ENCODE data around the gene BMPR1A. TPM values are rescaled to one million over a fixed set of nuclear protein-coding genes. Genes with fewer than 3 reads are reported as not detected.
"Not testable (repeated sequence)": the region's sequence is repeated elsewhere in the genome, so short reads cannot be mapped to it uniquely, and the experiment has no call there.

The BMPR1A gene
- polyA plus RNA-seq, 1 experiment: 21.4 TPM

GRCh38 chr10:86938260-86938659 is 181.8 kb downstream of the BMPR1A start:
- DNase-seq (ENCODE audit: low read depth): no peak
- ChIA-PET POLR2A (no interaction called here), CTCF (interaction anchor here (0.6 to 15.4 kb wide), 14 partner anchors 9 to 486 kb away, joined by 3 to 346 read pairs (median 5); partner anchors contain the start of genes ADIRF, MMRN2 and SNCG)
- Histone ChIP-seq H3K4me3 (ENCODE audit: low read depth, low read length) (no peak overlapping the region), H3K36me3 (ENCODE audit: control insufficient read depth, insufficient read depth, low read length) (no peaks in the 10 kb centered on the region), H3K27me3 (ENCODE audit: control insufficient read depth, insufficient read depth, low read length) (no peaks in the 10 kb centered on the region)
- TF ChIP-seq, protein P1, sequence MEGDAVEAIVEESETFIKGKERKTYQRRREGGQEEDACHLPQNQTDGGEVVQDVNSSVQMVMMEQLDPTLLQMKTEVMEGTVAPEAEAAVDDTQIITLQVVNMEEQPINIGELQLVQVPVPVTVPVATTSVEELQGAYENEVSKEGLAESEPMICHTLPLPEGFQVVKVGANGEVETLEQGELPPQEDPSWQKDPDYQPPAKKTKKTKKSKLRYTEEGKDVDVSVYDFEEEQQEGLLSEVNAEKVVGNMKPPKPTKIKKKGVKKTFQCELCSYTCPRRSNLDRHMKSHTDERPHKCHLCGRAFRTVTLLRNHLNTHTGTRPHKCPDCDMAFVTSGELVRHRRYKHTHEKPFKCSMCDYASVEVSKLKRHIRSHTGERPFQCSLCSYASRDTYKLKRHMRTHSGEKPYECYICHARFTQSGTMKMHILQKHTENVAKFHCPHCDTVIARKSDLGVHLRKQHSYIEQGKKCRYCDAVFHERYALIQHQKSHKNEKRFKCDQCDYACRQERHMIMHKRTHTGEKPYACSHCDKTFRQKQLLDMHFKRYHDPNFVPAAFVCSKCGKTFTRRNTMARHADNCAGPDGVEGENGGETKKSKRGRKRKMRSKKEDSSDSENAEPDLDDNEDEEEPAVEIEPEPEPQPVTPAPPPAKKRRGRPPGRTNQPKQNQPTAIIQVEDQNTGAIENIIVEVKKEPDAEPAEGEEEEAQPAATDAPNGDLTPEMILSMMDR (IDR thresholded peaks at IDR 0.05; ENCODE audit: insufficient read depth, low read depth, low read length): no peak

DNA sequence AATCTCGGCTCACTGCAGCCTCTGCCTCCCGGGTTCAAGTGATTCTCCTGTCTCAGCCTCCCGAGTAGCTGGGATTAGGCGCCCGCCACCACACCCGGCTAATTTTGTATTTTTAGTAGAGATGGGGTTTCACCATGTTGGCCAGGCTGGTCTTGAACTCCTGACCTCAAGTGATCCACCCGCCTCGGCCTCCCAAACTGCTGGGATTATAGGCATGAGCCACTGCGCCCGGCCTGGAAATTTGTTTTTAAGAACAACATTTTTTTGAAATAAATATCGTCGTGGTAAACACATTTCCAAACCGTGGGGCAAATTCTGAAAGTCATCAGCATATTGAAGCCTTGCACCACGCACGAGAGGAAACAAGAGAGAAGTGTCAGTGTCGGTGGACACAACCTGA is 183.7 kb downstream of the BMPR1A start:
- POLR2A ChIA-PET: interaction anchor here (0.6 kb wide), 1 partner anchor 1291 kb away, joined by 7 read pairs; no protein-coding TSS in a partner anchor
- CTCF ChIA-PET: interaction anchor here (0.6 to 15.4 kb wide), 12 partner anchors 8 to 342 kb away, joined by 3 to 346 read pairs (median 4); partner anchors contain the start of genes ADIRF, MMRN2 and SNCG
- DNase-seq (ENCODE audit: low read depth); H3K4me3 ChIP-seq (ENCODE audit: low read depth, low read length); H3K27me3 ChIP-seq (ENCODE audit: control insufficient read depth, insufficient read depth, low read length); H3K36me3 ChIP-seq (ENCODE audit: control insufficient read depth, insufficient read depth, low read length): not testable (repeated sequence)

DNA sequence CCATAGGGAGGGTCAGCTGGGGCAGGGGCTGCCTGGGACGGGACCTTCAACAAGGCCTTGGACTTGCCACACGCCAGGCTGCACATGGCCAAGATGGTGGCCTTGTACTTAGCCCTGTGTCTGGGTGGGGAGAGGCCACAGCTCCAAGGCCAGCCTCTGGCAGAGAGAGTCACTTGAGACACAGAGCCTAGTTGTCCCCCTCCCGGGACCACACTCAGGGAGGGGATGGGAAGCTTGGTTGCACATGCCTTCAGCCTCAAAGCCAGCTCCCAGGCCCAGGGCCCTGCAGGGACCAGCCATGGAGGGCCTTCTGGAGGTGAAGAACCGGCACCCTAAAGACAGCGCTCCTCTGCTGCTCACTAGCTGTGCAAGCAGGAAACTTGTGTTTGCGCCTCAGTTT is 184.3 kb downstream of the BMPR1A start:
- CTCF ChIA-PET: interaction anchor here (3.2 to 15.4 kb wide), 2 partner anchors 10 to 21 kb away, joined by 14 to 346 read pairs; partner anchors contain the start of genes ADIRF, MMRN2 and SNCG
- no peaks in the 10 kb centered on the region for H3K36me3 ChIP-seq (ENCODE audit: control insufficient read depth, insufficient read depth, low read length)
- H3K27me3 ChIP-seq (ENCODE audit: control insufficient read depth, insufficient read depth, low read length): no peaks in the 10 kb centered on the region
- DNase-seq (ENCODE audit: low read depth): no peak
- POLR2A ChIA-PET: no interaction called here
- H3K4me3 ChIP-seq (ENCODE audit: low read depth, low read length): no peak overlapping the region
- TF ChIP-seq, protein P1 (IDR thresholded peaks at IDR 0.05; ENCODE audit: insufficient read depth, low read depth, low read length): no peak

GRCh38 chr10:86941426-86941825 is 185.0 kb downstream of the BMPR1A start:
- TF ChIP-seq, protein P1 (IDR thresholded peaks at IDR 0.05; ENCODE audit: insufficient read depth, low read depth, low read length): no peak
- H3K27me3 ChIP-seq (ENCODE audit: control insufficient read depth, insufficient read depth, low read length): no peaks in the 10 kb centered on the region
- CTCF ChIA-PET: interaction anchor here (3.2 to 15.4 kb wide), 2 partner anchors 9 to 20 kb away, joined by 14 to 346 read pairs; partner anchors contain the start of genes ADIRF, MMRN2 and SNCG
- no peak for DNase-seq (ENCODE audit: low read depth)
- POLR2A ChIA-PET: no interaction called here
- no peak overlapping the region for H3K4me3 ChIP-seq (ENCODE audit: low read depth, low read length)
- no peaks in the 10 kb centered on the region for H3K36me3 ChIP-seq (ENCODE audit: control insufficient read depth, insufficient read depth, low read length)

DNA sequence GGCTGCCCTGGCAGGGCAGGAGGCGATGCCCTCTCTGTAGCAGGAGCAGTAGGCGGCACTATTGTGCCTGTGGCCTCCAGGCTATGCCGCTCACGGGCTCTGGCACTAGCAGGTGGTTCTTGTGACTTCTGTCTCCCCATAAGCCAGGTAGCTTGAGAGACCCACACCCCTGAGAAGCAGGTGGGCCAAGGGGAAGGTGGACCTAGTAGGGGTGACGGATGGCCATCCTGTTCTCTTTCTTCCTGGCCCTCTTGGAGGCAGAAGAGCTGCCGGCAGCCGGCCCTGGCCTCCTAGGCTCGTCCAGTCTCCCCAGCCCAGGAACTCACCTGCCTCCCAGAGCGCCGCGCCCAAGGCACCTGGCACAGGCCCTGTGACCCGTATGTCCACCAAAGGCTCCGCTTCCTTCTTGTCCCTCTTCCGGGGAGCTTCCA is 185.6 kb downstream of the BMPR1A start:
- no peak for DNase-seq (ENCODE audit: low read depth)
- ChIA-PET CTCF (interaction anchor here (0.9 to 15.4 kb wide), 3 partner anchors 9 to 254 kb away, joined by 3 to 346 read pairs (median 8); partner anchors contain the start of genes ADIRF, MMRN2 and SNCG), POLR2A (no interaction called here)
- TF ChIP-seq, protein P1 (IDR thresholded peaks at IDR 0.05; ENCODE audit: insufficient read depth, low read depth, low read length): no peak
- Histone ChIP-seq H3K27me3 (ENCODE audit: control insufficient read depth, insufficient read depth, low read length) (no peaks in the 10 kb centered on the region), H3K4me3 (ENCODE audit: low read depth, low read length) (no peak overlapping the region), H3K36me3 (ENCODE audit: control insufficient read depth, insufficient read depth, low read length) (no peaks in the 10 kb centered on the region)
